ENCODE data around the gene JAZF1. TPM values are rescaled to one million over a fixed set of nuclear protein-coding genes. Genes with fewer than 3 reads are reported as not detected.
A peak's percentile ranks its signal among the peaks of the same experiment; 100 is the strongest.
"Not testable (repeated sequence)": the region's sequence is repeated elsewhere in the genome, so short reads cannot be mapped to it uniquely, and the experiment has no call there.

Gene JAZF1
- total RNA-seq, 1 experiment from 2014 or later: 6.9 TPM

GRCh38 chr7:27942711-27943110, 237.9 kb downstream of the JAZF1 start:
- no peak for DNase-seq (ENCODE audit: low read depth)

- DNase-seq (ENCODE audit: low read depth): no peak
These were observed 239.1 kb downstream of the JAZF1 start for GRCh38 chr7:27941522-27941921.

- no peak for DNase-seq (ENCODE audit: low read depth)
These were observed 240.3 kb downstream of the JAZF1 start for GRCh38 chr7:27940341-27940740.

GRCh38 chr7:27939893-27940292, 240.7 kb downstream of the JAZF1 start:
- no peak for DNase-seq (ENCODE audit: low read depth)

GRCh38 chr7:27936768-27937102, 243.9 kb downstream of the JAZF1 start:
- no peak for DNase-seq (ENCODE audit: low read depth)

GRCh38 chr7:27936047-27936767, 244.4 kb downstream of the JAZF1 start:
- DNase-seq (ENCODE audit: low read depth): no peak

- peak; percentile 84 for DNase-seq (ENCODE audit: low read depth)
These were observed 246.7 kb downstream of the JAZF1 start for GRCh38 chr7:27933671-27934565.

GRCh38 chr7:27930910-27931476, 249.6 kb downstream of the JAZF1 start:
- no peak for DNase-seq (ENCODE audit: low read depth)

GRCh38 chr7:27929127-27929526, 251.5 kb downstream of the JAZF1 start:
- no peak for DNase-seq (ENCODE audit: low read depth)

- DNase-seq (ENCODE audit: low read depth): no peak
These were observed 252.6 kb downstream of the JAZF1 start for GRCh38 chr7:27928001-27928400.

GRCh38 chr7:27925573-27926201, 254.9 kb downstream of the JAZF1 start:
- no peak for DNase-seq (ENCODE audit: low read depth)

- no peak for DNase-seq (ENCODE audit: low read depth)
These were observed 257.0 kb downstream of the JAZF1 start for GRCh38 chr7:27923642-27923980.

GRCh38 chr7:27922907-27923641, 257.5 kb downstream of the JAZF1 start:
- no peak for DNase-seq (ENCODE audit: low read depth)

GRCh38 chr7:27922389-27922788, 258.2 kb downstream of the JAZF1 start:
- DNase-seq (ENCODE audit: low read depth): not testable (repeated sequence)

- peak; percentile 90 for DNase-seq (ENCODE audit: low read depth)
These were observed 259.3 kb downstream of the JAZF1 start for GRCh38 chr7:27921081-27921836.

- DNase-seq (ENCODE audit: low read depth): peak; percentile 31
These were observed 260.2 kb downstream of the JAZF1 start for GRCh38 chr7:27920281-27920946.

- DNase-seq (ENCODE audit: low read depth): no peak
These were observed 262.1 kb downstream of the JAZF1 start for GRCh38 chr7:27918503-27918902.

- peak; percentile 83 for DNase-seq (ENCODE audit: low read depth)
These were observed 262.8 kb downstream of the JAZF1 start for GRCh38 chr7:27917774-27918314.

GRCh38 chr7:27917119-27917518, 263.5 kb downstream of the JAZF1 start:
- DNase-seq (ENCODE audit: low read depth): no peak

GRCh38 chr7:27916372-27916771, 264.2 kb downstream of the JAZF1 start:
- DNase-seq (ENCODE audit: low read depth): no peak

Measured in Daoy (cell line).